22Rv1 (cell line): Measurements from ENCODE around the gene STX4.

Experiments
- H3K27ac ChIP-seq: fragments of 450-650 bp; 2 replicates; pipeline ENCODE4 v1.5.1; 2017
- CTCF ChIP-seq: fragments of 450-650 bp; IDR thresholded peaks from 2 replicates; pipeline ENCODE4 v1.5.1; 2017; ENCODE audit warnings: mild to moderate bottlenecking
- ZFX ChIP-seq: fragments of 450-650 bp; IDR thresholded peaks from 2 replicates; pipeline ENCODE4 v1.6.1; 2017; ENCODE audit warnings: antibody characterized with exemption, borderline replicate concordance

Gene STX4

GRCh38 chr16:31080756-31081419 lies 47.5 kb downstream of the STX4 start:
- H3K27ac ChIP-seq: no peak overlapping the region
- TF ChIP-seq ZFX (no peak), CTCF (no peak)

GRCh38 chr16:31081428-31082351 lies 48.3 kb downstream of the STX4 start:
- TF ChIP-seq CTCF (no peak), ZFX (no peak)
- H3K27ac ChIP-seq: no peak overlapping the region

GRCh38 chr16:31082368-31083045 lies 49.1 kb downstream of the STX4 start:
- no peak overlapping the region for H3K27ac ChIP-seq
- TF ChIP-seq CTCF (no peak), ZFX (no peak)

- H3K27ac ChIP-seq: no peak overlapping the region
- no peak for TF ChIP-seq ZFX
- TF ChIP-seq CTCF: no peak
Observed at GRCh38 chr16:31083081-31083480, 49.7 kb downstream of the STX4 start.

GRCh38 chr16:31083556-31083955 lies 50.2 kb downstream of the STX4 start:
- TF ChIP-seq ZFX (no peak), CTCF (no peak)
- no peak overlapping the region for H3K27ac ChIP-seq

- H3K27ac ChIP-seq: no peak overlapping the region
- TF ChIP-seq CTCF (no peak), ZFX (no peak)
Observed at GRCh38 chr16:31083981-31084380, 50.6 kb downstream of the STX4 start.
